ENCODE data around the gene MCUR1.
A peak's percentile ranks its signal among the peaks of the same experiment; 100 is the strongest.
"Not testable (repeated sequence)": the region's sequence is repeated elsewhere in the genome, so short reads cannot be mapped to it uniquely, and the experiment has no call there.

The MCUR1 gene

DNA sequence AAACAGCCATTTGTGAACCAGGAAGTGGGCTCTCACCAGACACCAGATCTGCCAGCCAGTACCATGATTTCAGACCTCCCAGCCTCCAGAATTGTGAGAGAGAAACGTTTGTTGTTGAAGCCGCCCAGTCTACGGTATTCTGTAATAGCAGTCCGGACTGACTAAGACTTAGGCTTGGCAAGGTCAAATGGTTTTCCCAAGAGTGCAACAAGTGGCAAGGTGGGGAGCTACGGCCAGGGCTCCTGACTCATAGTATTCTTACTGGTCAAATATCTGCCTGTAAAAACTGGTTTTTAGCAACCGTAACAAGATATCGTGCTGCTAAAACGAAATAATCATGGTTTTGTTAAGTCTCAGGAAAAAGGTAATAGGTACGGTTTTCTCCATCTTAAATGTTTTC is 37.8 kb downstream of the MCUR1 start:
- DNase-seq = no peak

DNA sequence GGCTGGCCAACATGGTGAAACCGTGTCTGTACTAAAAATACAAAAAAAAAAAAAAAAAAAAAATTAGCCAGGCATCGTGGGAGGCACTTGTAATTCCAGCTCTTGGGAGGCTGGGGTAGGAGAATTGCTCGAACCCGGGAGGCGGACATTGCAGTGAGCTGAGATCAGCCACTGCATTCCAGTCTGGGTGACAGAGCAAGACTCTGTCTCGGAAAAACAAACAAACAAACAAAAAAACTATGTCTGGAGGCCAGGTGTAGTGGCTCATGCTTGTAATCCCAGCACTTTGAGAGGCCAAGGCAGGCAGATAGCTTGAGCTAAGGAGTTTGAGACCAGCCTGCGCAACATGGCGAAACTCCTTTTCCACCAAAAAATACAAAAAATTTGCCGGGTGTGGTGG is 38.9 kb downstream of the MCUR1 start:
- DNase-seq = not testable (repeated sequence)

DNA sequence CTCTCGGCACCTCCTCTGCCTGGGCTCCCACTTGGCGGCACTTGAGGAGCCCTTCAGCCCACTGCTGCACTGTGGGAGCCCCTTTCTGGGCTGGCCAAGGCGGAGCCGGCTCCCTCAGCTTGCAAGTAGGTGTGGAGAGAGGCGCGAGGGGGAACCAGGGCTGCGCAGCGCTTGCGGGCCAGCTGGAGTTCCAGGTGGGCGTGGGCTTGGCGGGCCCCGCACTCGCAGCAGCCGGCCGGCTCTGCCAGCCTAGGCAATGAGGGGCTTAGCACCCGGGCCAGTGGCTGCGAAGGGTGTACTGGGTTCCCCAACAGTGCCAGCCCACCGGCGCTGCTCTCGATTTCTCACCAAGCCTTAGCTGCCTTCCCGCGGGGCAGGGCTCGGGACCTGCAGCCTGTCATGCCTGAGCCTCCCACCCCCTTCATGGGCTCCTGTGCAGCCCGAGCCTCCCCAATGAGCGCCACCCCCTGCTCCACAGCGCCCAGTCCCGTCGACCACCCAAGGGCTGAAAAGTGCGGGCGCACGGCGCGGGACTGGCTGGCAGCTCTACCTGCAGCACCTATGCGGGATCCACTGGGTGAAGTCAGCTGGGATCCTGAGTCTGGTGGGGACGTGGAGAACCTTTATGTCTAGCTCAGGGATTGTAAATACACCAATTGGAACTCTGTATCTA is 41.9 kb downstream of the MCUR1 start:
- DNase-seq = not testable (repeated sequence)

DNA sequence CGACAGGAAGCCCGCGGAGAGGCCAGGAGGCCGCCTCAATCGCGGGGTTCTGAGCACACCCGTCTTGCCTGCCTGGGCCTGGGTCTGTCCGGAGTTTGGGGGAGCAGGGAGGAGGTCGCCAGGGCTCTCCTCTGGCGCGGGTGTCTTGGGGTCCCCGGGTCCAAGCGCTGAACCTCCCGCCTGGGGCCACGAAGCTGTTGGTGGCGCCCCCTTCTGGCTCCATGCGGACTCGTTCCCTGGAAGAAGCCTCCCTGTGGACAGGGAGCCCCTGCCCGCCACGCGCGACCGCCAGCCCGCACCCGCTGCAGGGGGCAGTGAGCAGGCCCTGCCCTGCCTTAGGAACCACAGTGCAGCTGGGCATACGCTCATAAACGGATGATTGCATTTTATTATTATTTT is 44.7 kb downstream of the MCUR1 start:
- peak in 2 of 5 donors; percentile 4 to 12 for DNase-seq

DNA sequence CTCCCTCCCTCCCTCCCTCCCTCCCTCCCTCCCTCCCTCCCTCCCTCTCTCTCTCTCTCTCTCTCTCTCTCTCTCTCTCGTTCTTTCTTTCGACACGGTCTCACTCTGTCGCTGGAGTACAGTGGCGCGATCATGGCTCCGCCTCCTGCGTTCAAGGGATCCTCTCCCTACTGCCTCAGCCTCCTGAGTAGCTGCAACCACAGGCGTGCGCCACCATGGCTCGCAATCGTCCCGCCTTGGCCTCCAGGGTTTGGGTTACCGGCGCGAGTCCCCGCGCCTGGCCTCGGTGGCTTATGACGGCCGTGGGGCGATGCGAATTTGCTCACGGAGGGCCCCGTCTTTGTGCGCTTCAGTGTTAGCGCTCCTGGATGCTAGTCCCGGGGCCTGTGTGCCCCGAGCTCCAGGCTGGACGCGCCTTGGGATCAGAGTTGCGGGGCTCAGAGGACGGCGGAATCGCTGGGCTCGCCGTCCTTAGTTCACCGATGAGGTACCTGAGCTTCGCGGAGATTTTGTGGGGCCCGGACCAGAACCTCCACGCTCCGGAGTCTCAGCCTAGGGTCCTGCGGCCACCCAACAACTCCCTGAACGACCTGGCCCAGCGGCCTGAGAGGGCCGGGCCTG is 45.2 kb downstream of the MCUR1 start:
- no peak for DNase-seq

DNA sequence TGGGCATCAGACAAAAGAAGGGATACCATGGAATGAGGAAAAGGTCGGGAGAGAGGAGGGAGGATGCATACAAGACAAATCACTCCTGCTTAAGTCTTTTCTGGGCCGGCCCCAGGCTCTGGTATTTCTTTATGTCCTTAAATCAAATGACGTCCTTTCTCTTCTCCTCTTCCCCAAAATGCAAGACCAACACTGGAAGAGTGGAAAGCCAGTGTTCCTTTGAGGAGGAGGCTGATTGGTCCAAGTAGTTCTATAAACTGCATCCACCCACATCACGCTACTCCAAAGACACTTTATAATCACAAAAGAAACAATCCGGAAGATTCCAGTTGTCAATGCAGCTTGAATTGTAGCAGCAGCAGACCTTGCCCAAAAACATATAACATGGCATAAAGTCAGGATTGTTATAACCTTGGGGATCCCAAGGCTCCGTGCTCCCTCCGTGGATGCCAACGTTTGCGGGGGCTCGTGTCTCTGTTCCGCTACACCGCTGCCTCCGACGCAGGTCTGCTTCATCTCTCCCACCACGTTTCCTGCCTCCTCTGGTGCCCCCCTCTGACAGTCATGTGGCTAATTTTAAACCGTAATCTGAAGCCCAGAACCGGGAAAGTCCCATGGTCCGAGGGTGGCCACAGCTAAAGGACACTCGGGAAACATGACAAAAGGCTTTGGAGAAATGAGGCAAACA is 47.1 kb downstream of the MCUR1 start:
- DNase-seq = peak in 1 of 5 donors; percentile 7

DNA sequence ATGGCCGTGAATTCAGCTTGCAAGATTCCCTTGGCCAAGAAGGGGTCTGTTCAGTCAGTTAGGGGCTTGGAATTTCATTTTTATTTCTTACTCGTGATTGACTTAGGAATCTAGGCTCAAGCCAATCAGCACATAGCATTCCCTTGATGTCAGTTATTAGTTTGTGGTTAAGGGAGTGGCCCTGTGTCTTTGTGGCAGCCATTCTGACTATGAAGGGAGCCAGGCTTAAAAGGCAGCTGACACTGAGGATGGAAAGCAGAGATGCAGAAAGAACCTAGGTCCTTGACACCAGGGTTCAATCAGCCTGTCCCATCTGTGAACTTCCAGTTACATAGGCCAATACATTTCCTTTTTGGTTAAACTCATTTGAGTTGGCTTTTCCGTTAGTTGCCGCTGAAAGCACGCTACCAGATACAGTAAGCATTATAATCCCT is 48.1 kb downstream of the MCUR1 start:
- DNase-seq = no peak

DNA sequence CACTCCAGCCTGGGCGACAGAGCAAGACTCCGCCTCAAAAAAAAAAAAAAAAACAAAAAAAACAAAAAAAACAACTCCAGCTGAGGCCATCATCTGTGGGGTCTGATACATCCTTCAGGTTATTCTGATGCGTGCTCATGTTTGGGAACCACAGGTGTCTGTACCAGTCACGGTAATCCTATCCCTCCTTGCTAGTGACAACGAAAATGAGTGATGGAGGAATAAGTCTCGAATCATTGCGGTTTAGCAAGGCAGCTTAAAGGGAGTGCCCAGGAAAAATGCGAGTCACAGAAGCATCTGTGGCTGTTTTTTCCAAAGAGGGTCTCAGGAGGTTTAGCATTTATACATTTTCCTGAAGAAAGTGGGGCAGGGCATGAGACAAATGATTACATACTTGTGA is 48.8 kb downstream of the MCUR1 start:
- no peak for DNase-seq

DNA sequence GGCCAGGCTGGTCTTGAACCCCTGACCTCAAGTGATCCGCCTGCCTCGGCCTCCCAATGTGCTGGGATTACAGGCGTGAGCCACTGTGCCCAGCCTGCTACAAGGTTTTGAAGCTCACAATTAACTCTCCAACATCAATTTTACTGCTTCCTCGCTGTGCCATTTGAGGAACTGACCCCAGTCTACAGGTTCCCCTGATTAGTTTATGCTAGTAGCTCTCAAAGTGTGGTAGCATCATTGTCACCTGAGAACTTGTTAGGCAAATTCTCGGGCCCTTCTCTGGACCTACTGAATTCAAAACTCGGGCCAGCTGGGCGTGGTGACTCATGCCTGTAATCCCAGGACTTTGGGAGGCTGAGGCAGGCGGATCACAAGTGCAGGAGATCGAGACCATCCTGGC is 49.4 kb downstream of the MCUR1 start:
- DNase-seq = no peak

DNA sequence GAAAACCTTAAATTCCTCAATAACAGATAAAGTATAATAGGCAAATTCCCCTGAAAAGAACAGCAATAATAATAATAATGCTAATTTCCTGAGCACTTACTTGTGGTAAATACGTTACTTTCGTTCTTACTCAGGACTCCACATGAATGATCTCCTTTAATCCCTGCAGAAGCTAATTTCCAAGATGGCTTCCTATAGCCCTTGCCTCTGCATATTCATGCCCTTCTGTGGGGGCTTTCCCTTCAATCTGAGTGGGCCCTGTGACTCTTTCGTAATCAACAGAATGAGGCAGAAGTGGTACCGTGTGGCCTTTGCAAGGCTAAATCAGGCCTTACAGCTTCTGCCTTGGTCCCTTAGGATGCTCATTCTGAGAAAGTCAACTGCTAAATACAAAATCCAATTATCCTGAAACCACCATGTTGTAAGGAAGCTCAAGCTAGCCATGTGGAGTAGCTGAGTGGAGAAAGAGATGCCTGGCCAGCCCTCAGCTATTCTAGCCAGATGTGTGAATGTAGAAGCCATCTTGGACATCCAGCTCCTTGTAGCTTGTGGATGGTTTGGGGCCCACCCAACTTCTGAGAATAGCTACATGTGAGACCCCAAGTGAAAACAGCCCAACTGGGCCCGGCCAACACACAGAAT is 50.5 kb downstream of the MCUR1 start:
- DNase-seq = peak in 1 of 5 donors; percentile 72

DNA sequence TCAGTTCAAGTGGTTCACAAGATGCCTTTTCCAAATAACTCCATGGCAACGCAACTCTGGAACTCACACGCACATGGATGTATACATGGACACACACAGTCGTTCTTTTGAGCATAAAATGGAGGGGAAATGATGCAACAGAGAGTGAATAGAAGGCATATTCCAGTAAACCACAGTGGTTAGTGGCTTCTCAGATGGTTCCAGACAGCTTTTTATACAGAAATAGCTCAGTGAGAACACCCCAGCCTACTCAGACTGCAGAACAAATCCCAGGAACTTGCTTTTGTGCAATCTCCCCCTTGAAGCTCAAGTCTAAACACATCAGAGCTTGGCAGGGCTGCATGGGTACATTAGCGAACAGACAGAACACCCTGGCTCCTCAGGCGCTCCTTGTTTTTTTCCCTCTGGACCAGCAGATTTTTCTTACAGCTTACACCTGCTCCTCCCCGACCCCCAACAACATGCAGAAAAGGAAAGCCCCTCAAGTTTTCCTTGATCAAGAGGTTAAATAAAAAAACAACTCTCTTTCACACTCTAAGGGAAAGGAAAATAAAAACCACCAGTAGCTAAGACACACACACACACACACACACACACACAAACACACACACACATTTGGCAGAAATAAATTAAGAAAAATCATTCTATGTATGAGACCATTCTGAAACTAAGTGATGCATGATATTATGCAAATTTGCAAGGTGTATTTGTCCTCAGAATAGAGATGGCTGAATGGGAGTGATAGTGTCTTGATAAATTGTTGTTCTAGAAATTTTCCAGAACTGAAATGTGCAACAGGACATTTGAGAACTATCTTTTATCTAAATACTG is 51.5 kb downstream of the MCUR1 start:
- DNase-seq = peak in 1 of 5 donors; percentile 91

DNA sequence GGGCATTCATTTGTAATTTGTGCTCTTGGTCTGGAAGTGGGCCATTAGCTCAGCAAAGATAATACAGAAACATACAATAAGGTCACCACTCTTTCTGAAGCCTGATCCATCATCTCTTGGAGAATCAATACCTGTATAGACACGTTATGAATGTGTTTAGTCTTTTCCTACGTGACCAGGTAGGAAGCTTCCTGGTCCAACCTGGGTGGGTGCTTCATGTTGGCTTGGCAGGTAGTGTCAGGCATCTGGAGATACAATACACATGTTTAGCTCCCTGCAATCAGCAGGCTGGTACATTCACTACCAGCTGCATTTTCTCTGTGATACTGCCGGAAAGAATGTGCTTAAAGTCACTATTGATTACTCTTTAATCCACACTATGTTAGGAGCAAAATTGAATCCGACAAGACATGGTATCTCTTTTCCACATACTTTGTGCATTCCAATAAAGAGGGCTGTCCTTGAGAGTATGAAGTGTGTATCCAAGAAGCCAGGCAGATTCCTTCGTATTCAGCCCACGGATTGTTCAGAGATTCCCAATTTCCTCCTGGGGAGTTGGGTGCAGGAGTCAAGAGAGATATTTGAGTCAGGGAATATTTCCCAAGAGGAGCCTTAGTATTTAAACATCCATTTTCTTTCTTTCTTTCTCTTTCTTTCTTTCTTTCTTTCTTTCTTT is 52.9 kb downstream of the MCUR1 start:
- DNase-seq = no peak

DNA sequence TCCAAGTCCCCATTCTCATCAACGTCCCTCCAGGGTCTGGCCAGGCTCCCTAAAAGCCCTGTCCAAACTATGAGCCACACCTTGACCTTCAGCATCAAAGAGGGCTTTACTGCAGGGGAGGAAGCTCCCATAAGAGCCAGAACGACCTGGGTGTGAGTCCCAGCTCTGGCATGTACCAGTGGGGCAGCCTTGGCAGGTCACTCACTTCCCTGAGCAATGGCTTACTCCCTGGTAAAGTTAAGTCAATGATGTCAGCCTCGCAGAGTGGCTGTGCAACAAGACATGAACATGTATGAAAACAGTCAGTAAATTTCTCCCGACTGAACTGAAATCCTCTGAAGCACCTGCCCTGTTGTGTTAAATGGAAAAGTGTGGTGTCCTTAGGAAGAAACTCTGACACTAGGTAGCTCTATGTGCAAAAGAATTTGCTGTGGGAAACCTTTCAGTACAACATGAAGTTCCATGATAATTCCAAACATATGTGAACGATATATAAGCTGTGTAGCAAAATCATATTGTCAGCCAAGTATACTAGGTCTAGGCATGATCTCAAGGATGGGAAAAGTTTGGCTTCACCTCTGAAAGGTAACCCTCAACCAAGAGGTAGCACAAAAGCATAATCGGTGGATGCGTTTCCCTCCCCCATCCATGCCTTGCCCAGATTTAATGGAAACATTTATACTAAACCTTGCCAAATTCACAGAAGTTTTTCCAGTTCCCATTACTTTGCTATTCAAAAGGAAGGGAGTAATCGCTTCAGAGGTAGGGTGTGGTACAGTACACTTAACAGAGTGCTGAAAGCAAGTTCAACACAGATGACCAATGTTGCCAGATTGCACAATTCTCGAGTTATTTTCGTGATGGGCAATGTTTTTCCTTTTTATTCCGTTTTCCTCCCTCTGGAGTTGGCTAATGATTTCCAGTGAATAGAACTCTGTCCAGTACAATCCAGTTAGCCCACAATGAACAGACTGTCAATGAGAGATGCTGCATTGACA is 53.8 kb downstream of the MCUR1 start:
- no peak for DNase-seq

DNA sequence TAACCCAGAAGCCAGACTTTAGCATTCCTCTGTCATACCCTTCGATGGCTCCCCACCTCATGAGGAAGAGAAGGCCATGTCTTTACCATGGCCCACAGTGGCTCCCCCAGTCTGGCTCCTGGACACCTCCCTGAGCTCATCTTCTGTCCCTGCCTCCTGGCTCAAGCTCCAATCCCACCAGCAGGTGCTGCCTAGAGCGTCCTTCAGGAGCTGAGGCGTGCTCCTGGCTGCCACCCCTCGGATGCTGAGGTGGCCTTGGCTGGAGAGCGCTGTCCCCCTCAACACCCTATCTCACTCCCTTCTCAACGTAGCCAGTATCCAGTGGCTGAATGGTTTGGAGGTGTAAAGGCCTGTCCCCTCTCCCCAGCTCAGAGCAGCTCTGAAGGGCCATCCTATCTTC is 55.3 kb downstream of the MCUR1 start:
- no peak for DNase-seq

DNA sequence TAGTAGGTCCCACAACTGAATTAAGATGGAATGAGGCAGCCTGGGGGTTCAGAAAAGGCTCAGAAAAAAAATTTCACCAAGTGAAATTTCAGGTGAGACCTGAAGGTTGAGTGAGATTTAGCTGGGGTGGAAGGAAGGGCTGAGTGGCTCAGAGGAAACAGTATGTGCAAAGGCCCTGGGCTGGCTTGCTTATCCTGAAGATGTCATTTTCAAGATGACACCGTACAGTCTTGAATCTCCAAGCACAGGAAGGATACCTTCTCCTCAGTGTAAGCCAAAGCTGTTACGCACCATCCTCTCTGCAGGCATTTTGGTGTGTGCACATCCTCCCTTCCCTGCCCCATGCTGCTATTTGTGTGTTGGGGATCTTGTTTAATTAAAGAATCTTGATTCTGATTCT is 59.7 kb downstream of the MCUR1 start:
- no peak for DNase-seq

DNA sequence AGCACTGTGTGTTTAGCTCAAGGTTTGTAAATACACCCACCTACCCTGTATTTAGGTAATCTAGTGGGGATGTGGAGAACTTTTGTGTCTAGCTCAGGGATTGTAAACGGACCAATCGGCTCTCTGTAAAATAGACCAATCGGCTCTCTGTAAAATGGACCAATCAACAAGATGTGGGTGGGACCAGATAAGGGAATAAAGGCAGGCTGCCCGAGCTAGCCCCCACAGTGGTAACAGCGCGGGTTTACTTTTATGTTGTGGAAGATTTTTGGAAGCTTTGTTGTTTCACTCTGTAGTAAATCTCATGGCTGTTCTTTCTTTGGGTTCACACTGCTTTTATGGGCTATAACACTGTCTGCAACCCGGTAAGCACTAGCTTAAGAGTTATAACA is 70.6 kb downstream of the MCUR1 start:
- DNase-seq = no peak

DNA sequence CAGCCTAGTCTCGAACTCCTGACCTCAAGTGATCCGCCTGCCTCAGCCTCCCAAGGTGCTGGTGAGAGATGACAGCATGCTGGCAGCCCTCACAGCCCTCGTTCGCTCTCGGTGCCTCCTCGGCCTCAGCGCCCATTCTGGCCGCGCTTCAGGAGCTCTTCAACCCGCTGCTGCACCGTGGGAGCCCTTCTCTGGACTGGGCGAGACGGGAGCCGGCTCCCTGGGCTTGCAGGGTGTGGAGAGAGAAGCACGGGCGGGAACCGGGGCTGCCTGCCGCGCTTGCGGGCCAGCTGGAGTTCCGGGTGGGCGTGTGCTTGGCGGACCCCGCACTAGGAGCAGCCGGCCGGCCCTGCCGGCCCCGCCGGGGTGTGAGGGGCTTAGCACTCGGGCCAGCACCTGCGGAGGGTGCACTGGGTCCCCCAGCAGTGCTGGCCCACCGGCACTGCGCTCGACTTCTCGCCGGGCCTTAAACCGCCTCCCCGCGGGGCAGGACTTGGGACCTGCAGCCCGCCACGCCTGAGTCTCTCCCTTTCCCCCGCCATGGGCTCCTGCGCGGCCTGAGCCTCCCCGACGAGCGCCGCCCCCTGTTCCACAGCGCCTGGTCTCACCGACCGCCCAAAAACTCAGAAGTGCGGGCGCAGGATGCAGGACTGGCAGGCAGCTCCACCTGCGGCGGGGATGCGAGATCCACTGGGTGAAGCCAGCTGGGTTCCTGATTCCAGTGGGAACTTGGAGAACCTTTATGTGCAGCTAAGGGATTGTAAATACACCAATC is 71.2 kb downstream of the MCUR1 start:
- no peak for DNase-seq

DNA sequence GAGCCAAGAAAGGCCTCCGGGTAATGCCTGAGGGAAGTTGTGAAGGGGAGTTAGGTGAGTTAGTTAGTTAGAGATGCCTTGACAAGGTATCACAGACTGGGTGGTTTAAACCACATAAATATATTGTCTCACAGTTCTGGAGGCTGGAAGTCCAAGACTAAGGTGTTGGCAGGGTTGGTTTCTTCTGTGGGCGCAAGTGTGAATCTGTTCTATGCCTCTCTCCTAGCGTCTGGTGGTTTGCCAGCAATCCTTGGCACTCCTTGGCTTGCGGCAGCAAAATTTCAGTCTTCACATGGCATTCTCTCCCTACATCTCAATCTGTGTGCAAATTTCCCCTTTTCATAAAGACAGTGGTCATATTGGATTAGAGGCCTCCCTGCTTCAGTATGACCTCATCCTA is 73.0 kb downstream of the MCUR1 start:
- no peak for DNase-seq

Measured in T-helper 1 cell (primary cell).